Measurements from ENCODE around the gene SOAT1. TPM values are rescaled to one million over a fixed set of nuclear protein-coding genes. Genes with fewer than 3 reads are reported as not detected.
A peak's percentile ranks its signal among the peaks of the same experiment; 100 is the strongest.
"Not testable (repeated sequence)": the region's sequence is repeated elsewhere in the genome, so short reads cannot be mapped to it uniquely, and the experiment has no call there.

SOAT1 gene
- total RNA-seq, result 10 to 100 TPM; 18.7 to 28.2 (median 22.4) TPM

DNA sequence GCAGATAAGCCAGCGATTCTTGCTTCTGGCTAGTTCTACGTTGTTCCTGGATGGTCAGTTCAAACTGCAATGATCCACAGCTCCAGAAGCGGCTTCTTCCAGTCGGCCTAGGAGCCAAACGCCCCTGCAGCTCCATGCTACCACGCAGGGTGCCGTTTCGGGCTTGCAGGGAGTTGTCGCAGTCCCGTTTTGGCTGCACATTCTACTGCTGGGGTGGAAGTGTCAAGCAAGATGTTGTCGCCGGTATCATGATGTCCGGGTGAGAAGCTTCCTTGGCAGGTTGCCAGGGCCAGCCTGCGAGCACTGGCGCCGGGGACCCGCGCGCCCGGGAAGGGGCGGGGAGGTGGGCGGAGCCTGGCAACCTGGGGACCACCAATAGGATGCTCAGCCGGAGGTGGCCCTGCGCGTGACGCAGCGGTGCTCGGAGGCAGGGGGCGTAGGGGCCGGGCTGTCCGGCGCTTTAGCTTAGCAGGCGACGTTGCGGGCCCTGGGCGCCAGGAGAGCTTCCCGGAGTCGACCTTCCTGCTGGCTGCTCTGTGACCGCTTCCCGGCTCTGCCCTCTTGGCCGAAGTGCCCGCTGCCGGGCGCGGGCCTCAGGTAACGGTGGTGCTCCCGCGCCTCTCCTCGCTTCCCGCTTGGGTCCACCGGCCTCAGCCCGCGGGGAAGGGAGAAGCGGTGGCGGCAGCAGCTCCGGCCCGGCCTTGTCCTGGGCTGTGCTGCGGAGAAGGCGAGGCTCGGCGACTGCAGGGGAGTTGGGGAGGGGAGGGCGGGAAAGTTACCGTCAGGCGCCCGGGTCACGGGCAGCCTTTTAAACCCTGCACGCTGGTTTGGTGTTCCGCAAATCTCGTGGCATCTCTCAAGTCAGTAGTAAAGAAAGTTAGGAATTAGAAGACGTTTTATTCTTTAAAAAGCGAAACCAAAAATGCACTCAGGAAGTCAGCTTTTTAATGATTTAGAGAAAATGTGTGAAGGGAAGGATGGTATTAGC is at the start of gene SOAT1:
Gene SOAT1, plus strand, starts transcription at position 458 of the 988 bp plus-strand sequence. CDS start 8,888 bp downstream, outside the sequence.
- Histone ChIP-seq H3K36me3 (no peaks in the 10 kb centered on the region), H3K9me3 (no peaks in the 10 kb centered on the region), H3K4me3 (peak within 1 kb of the TSS; percentile 62 to 81 (median 79)), H3K4me1 (no peaks in the 10 kb centered on the region), H3K27me3 (no peaks in the 10 kb centered on the region), H3K27ac (peak within 1 kb of the TSS; percentile 87 to 93)
- TF ChIP-seq POLR2AphosphoS5 (IDR thresholded peaks at IDR 0.05) (peak; percentile 54 to 63 (median 63)), POLR2A (IDR thresholded peaks at IDR 0.05) (no peak)
- TF ChIP-seq, protein P1, sequence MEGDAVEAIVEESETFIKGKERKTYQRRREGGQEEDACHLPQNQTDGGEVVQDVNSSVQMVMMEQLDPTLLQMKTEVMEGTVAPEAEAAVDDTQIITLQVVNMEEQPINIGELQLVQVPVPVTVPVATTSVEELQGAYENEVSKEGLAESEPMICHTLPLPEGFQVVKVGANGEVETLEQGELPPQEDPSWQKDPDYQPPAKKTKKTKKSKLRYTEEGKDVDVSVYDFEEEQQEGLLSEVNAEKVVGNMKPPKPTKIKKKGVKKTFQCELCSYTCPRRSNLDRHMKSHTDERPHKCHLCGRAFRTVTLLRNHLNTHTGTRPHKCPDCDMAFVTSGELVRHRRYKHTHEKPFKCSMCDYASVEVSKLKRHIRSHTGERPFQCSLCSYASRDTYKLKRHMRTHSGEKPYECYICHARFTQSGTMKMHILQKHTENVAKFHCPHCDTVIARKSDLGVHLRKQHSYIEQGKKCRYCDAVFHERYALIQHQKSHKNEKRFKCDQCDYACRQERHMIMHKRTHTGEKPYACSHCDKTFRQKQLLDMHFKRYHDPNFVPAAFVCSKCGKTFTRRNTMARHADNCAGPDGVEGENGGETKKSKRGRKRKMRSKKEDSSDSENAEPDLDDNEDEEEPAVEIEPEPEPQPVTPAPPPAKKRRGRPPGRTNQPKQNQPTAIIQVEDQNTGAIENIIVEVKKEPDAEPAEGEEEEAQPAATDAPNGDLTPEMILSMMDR (IDR thresholded peaks at IDR 0.05), result no peak
- intact Hi-C loops (cut with DNase I; ENCODE audit: low total_unique reads), result no loop called here
- DNase-seq (ENCODE audit: low spot score in 2 of 2), result peak; percentile 83

DNA sequence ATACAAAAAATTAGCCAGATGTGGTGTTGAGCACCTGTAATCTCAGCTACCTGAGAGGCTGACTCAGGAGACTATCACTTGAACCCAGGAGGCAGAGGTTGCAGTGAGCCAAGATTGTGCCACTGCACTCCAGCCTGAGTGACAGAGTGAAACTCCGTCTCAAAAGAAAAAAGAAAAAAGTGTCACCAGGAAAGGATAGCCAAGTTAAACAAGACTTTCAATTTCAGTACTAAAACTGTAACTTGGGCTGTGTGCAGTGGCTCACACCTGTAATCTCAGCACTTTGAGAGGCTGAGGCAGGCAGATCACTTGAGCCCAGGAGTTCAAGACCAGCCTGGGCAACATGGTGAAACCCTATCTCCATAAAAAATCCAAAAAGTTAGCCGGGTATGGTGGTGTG is 48.2 kb upstream of the SOAT1 start:
- H3K9me3 ChIP-seq; H3K4me1 ChIP-seq; intact Hi-C loops (cut with DNase I; ENCODE audit: low total_unique reads); H3K36me3 ChIP-seq; H3K4me3 ChIP-seq; H3K27me3 ChIP-seq; H3K27ac ChIP-seq; DNase-seq (ENCODE audit: low spot score in 2 of 2): not testable (repeated sequence)

DNA sequence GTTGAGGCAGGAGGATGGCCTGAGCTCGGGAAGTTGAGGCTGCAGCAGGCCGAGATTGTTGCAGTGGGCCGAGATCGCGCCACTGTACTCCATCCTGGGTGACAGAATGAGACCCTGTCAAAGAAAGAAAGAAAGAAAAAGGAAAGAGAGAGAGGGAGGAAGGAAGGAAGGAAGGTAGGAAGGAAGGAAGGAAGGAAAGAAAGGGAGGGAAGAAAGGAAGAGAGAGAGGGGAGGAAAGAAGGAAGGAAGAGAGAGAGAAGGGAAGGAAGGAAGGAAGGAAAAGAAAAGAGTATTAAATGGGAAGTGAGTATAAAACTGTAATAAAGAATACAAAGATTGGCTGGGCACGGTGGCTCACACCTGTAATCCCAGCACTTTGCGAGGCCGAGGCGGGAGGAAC is 45.7 kb upstream of the SOAT1 start:
- Histone ChIP-seq H3K27ac (no peak overlapping the region), H3K9me3 (no peaks in the 10 kb centered on the region), H3K4me1 (no peaks in the 10 kb centered on the region), H3K36me3 (no peaks in the 10 kb centered on the region), H3K27me3 (no peaks in the 10 kb centered on the region), H3K4me3 (no peak overlapping the region)
- no peak for DNase-seq (ENCODE audit: low spot score in 2 of 2)
- TF ChIP-seq POLR2AphosphoS5 (IDR thresholded peaks at IDR 0.05) (no peak), POLR2A (IDR thresholded peaks at IDR 0.05) (no peak)
- TF ChIP-seq, protein P1 (IDR thresholded peaks at IDR 0.05), result no peak
- intact Hi-C loops (cut with DNase I; ENCODE audit: low total_unique reads), result loop anchor here (2.0 kb wide), 1 partner anchor 15 kb away; no protein-coding TSS in a partner anchor

DNA sequence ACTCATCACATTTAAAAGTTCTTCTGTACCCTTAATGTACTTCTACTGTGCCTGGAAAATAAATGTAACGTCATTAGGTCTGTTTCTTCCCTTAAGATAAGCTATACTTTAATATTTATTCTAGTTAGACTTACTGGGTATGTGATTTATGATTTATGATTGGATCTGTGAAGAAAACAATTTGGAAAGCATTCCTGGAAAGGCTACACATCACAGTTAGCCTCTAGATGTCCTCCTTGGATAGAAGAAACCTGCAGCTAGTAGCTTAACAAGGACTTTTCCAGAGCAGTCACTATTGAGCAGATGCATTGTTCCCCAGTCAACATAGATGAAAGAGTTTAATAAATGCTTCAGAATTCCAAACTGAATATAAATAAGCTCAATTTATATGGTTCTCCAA is 41.9 kb upstream of the SOAT1 start:
- no peak for DNase-seq (ENCODE audit: low spot score in 2 of 2)
- Histone ChIP-seq H3K4me3 (no peak overlapping the region), H3K9me3 (no peaks in the 10 kb centered on the region), H3K27ac (no peak overlapping the region), H3K4me1 (no peaks in the 10 kb centered on the region), H3K27me3 (no peaks in the 10 kb centered on the region), H3K36me3 (no peaks in the 10 kb centered on the region)
- TF ChIP-seq POLR2AphosphoS5 (IDR thresholded peaks at IDR 0.05) (no peak), POLR2A (IDR thresholded peaks at IDR 0.05) (no peak)
- TF ChIP-seq, protein P1 (IDR thresholded peaks at IDR 0.05), result no peak
- intact Hi-C loops (cut with DNase I; ENCODE audit: low total_unique reads), result no loop called here

DNA sequence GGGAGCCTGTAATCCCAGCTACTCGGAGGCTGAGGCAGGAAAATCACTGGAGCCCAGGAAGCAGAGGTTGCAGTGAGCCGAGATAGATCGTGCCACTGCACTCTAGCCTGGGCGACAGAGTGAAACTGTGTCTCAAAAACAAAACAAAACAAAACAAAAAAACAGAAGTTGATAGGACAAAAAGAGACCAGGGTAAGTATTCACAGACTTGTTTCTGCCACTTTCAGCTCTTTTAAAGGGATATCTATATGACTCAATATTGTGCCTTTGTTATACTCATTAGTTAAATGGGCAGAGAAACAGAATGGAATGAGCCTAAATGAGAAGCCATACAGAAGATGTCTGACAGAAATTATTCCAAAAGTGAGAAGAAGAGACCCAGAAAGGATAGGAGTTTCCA is 41.0 kb upstream of the SOAT1 start:
- no peaks in the 10 kb centered on the region for H3K36me3 ChIP-seq
- no peak overlapping the region for H3K27ac ChIP-seq
- H3K4me3 ChIP-seq, result no peak overlapping the region
- no peaks in the 10 kb centered on the region for H3K9me3 ChIP-seq
- no peaks in the 10 kb centered on the region for H3K4me1 ChIP-seq
- no peak for TF ChIP-seq POLR2AphosphoS5 (IDR thresholded peaks at IDR 0.05)
- H3K27me3 ChIP-seq, result no peaks in the 10 kb centered on the region
- intact Hi-C loops (cut with DNase I; ENCODE audit: low total_unique reads), result no loop called here
- DNase-seq (ENCODE audit: low spot score in 2 of 2), result no peak

GRCh38 chr1:179253286-179253972 is 40.2 kb upstream of the SOAT1 start:
- Histone ChIP-seq H3K27me3 (no peaks in the 10 kb centered on the region), H3K9me3 (no peaks in the 10 kb centered on the region), H3K36me3 (no peaks in the 10 kb centered on the region), H3K4me1 (no peaks in the 10 kb centered on the region), H3K27ac (no peak overlapping the region), H3K4me3 (no peak overlapping the region)
- intact Hi-C loops (cut with DNase I; ENCODE audit: low total_unique reads), result no loop called here
- no peak for DNase-seq (ENCODE audit: low spot score in 2 of 2)
- TF ChIP-seq POLR2A (IDR thresholded peaks at IDR 0.05) (no peak), POLR2AphosphoS5 (IDR thresholded peaks at IDR 0.05) (no peak)
- TF ChIP-seq, protein P1 (IDR thresholded peaks at IDR 0.05), result no peak
